ENCODE results near the gene FBXL2.

FBXL2 gene

GRCh38 chr3:33363113-33363800 lies 86.0 kb downstream of the FBXL2 start:
- no peaks in the 10 kb centered on the region for H3K4me1 ChIP-seq (ENCODE audit: control insufficient read depth, insufficient read depth, low read length)
- H3K4me3 ChIP-seq (ENCODE audit: low read depth, low read length): no peak overlapping the region
- ChIA-PET POLR2A (no interaction called here), CTCF (interaction anchor here (0.9 to 1.4 kb wide), 2 partner anchors 10 to 166 kb away, joined by 3 to 6 read pairs; no protein-coding TSS in a partner anchor)
- peaks cover 0 to 6% of the 10 kb centered on the region in 2 experiments; a peak in 2 of 3 replicates for H3K36me3 ChIP-seq (ENCODE audit: control insufficient read depth in 2 of 2, insufficient read depth in 1 of 2, low read length in 2 of 2)
- TF ChIP-seq ZNF274 (IDR thresholded peaks at IDR 0.05; ENCODE audit: low read length) (no peak), ZNF274 (tag by site-specific recombination; IDR thresholded peaks at IDR 0.05; ENCODE audit: borderline replicate concordance) (no peak), ZNF544 (tag by site-specific recombination; IDR thresholded peaks at IDR 0.05) (no peak)
- H3K9me3 ChIP-seq (ENCODE audit: control insufficient read depth, insufficient read depth, low read depth, low read length): no peaks in the 10 kb centered on the region
- no peak overlapping the region for H3K27ac ChIP-seq (ENCODE audit: extremely low read depth, low read depth, low read length)

GRCh38 chr3:33364060-33364459 lies 86.8 kb downstream of the FBXL2 start:
- H3K4me3 ChIP-seq (ENCODE audit: low read depth, low read length): no peak overlapping the region
- no peak overlapping the region for H3K27ac ChIP-seq (ENCODE audit: extremely low read depth, low read depth, low read length)
- H3K4me1 ChIP-seq (ENCODE audit: control insufficient read depth, insufficient read depth, low read length): no peaks in the 10 kb centered on the region
- ChIA-PET POLR2A (no interaction called here), CTCF (interaction anchor here (0.9 to 1.1 kb wide), 3 partner anchors 9 to 233 kb away, joined by 3 to 6 read pairs (median 3); no protein-coding TSS in a partner anchor)
- no peaks in the 10 kb centered on the region for H3K9me3 ChIP-seq (ENCODE audit: control insufficient read depth, insufficient read depth, low read depth, low read length)
- no peak for TF ChIP-seq ZFP69B (tag by site-specific recombination; IDR thresholded peaks at IDR 0.05)
- TF ChIP-seq ZNF639 (tag by site-specific recombination; IDR thresholded peaks at IDR 0.05): no peak
- TF ChIP-seq ZNF274 (IDR thresholded peaks at IDR 0.05; ENCODE audit: low read length): no peak
- TF ChIP-seq ZNF274 (tag by site-specific recombination; IDR thresholded peaks at IDR 0.05; ENCODE audit: borderline replicate concordance): no peak
- TF ChIP-seq ZNF561 (tag by site-specific recombination; IDR thresholded peaks at IDR 0.05; ENCODE audit: borderline replicate concordance): no peak
- TF ChIP-seq ZSCAN4 (tag by site-specific recombination; IDR thresholded peaks at IDR 0.05): no peak
- TF ChIP-seq ZNF473 (tag by site-specific recombination; IDR thresholded peaks at IDR 0.05): no peak
- TF ChIP-seq ZNF548 (tag by site-specific recombination; IDR thresholded peaks at IDR 0.05): no peak
- TF ChIP-seq ZNF777 (tag by site-specific recombination; IDR thresholded peaks at IDR 0.05; ENCODE audit: borderline replicate concordance): no peak
- no peak for TF ChIP-seq ZNF292 (tag by site-specific recombination; IDR thresholded peaks at IDR 0.05; ENCODE audit: borderline replicate concordance, low read depth)
- TF ChIP-seq ZNF449 (tag by site-specific recombination; IDR thresholded peaks at IDR 0.05): no peak
- TF ChIP-seq KLF10 (tag by site-specific recombination; IDR thresholded peaks at IDR 0.05): no peak
- TF ChIP-seq FEZF1 (tag by site-specific recombination; IDR thresholded peaks at IDR 0.05): no peak
- TF ChIP-seq BCL6B (tag by site-specific recombination; IDR thresholded peaks at IDR 0.05): no peak
- peaks cover 0 to 6% of the 10 kb centered on the region in 2 experiments; a peak in 2 of 3 replicates for H3K36me3 ChIP-seq (ENCODE audit: control insufficient read depth in 2 of 2, insufficient read depth in 1 of 2, low read length in 2 of 2)
